Liver (tissue), 1 donor: Measurements from ENCODE around the gene NXN.

Experiments used
- FOXA1 ChIP-seq: IDR thresholded peaks from 2 replicates; pipeline ENCODE4 v1.6.1; 2016; ENCODE audit warnings: antibody characterized with exemption
- TF ChIP-seq, protein P1 (sequence below): IDR thresholded peaks from 2 replicates; pipeline ENCODE4 v1.6.1; 2016; ENCODE audit warnings: antibody characterized with exemption

DNA sequence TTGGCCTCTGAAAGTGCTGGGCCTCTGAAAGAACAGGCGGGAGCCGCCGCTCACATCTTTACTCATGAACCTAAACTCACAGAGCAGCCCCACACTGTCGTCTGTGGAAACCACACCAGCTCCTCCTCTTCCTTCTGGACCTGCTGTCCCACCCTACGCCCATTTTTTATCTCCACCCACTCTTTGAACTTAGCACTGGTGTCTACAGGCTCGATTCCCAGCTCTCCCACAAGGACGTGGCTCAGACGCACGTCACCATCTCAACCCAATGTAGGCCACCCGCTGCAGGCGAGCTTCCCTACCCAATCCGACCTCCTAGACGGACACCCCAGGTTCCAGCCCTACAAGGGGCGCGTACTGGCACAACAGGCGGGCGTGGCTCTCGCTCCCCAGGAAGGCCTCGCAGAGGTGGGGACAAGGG lies 62.2 kb downstream of the NXN start:
- TF ChIP-seq, protein P1, sequence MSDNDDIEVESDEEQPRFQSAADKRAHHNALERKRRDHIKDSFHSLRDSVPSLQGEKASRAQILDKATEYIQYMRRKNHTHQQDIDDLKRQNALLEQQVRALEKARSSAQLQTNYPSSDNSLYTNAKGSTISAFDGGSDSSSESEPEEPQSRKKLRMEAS, result no peak
- no peak for TF ChIP-seq FOXA1
